GM12873 (cell line): Measurements from ENCODE around the gene C19orf38.

Experiments
- TF ChIP-seq, protein P1 (sequence below): IDR thresholded peaks from 2 replicates; pipeline ENCODE4 v1.5.1; 2012; ENCODE audit warnings: low read depth, mild to moderate bottlenecking, moderate library complexity, low read length, control low read depth; ENCODE audit not compliant: insufficient read depth; ENCODE audit errors: missing control alignments

C19orf38 gene

DNA sequence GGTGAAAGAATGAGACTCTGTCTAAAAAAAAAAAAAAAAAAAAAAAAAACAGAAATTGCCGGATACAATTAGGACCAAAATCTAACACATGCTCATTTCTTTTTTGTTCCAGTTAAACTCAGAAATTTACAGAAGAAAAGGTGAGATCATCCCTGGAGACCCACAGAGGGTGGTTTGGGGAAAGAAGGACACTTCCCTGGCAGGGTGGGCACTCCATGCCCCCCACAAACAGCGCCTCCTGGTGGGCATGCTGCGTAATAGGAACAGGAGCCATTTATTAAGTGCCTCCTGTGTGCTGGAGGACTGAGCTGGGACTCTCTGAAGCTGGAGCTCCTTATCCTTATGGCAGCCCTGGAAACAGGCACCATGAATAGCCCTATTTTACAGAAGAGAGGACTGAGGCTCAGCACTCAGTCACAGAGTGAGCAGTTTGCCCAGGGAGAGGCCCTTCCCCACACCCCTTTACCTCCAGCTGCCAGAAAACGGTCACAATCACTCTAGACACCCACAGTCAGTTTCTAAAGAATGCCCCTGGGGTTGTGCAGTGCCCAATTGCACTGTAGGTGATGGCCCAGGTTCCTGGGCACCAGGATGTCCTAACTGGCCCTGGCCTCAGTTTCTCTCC lies 10.1 kb downstream of the C19orf38 start:
- TF ChIP-seq, protein P1, sequence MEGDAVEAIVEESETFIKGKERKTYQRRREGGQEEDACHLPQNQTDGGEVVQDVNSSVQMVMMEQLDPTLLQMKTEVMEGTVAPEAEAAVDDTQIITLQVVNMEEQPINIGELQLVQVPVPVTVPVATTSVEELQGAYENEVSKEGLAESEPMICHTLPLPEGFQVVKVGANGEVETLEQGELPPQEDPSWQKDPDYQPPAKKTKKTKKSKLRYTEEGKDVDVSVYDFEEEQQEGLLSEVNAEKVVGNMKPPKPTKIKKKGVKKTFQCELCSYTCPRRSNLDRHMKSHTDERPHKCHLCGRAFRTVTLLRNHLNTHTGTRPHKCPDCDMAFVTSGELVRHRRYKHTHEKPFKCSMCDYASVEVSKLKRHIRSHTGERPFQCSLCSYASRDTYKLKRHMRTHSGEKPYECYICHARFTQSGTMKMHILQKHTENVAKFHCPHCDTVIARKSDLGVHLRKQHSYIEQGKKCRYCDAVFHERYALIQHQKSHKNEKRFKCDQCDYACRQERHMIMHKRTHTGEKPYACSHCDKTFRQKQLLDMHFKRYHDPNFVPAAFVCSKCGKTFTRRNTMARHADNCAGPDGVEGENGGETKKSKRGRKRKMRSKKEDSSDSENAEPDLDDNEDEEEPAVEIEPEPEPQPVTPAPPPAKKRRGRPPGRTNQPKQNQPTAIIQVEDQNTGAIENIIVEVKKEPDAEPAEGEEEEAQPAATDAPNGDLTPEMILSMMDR: peak; percentile 93

DNA sequence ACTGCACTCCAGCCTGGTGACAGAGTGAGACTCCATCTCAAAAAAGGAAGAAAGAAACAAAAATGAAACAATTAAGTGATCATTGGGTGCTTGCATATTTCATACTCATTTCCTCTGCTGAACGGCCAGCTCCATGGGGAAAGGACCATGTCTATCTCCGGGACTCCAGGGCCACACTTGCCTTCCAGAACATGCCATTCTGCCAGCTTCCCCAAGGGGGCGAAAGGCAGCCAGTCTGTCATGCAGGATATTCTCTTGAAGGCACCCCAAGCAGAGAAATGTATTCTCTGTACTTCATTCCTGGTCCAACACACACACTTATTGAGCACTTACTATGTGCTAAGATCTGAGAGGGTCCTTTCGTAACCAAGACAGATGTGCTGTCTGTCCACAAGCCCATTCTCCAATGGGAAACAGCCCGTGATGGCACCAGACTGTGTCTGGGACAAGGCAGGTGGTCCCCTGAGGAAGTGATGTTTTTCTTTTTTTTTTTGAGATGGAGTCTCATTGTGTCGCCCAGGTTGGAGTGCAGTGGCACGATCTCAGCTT lies 13.0 kb downstream of the C19orf38 start:
- TF ChIP-seq, protein P1: peak; percentile 75

DNA sequence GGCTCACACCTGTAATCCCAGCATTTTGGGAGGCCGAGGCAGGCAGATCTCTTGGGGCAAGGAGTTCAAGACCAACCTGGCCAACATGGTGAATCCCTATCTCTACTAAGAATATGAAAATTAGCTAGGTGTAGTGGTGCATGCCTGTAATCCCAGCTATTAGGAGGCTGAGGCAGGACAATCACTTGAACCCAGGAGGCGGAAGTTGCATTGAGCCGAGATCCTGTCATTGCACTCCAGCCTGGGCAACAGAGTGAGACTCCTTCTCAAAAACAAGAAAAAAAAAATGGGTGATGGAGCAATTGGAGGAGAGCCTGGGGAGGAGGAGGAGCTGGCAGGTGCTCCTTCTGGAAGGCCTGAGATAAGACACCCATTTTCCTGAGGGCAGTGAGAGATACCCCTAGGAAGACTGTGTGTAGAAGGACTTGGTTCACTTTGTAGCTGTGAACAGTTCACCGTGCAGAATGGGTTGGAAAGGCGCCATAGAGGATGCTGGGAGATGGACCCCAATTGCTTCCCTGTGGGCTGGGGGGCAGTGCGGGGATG lies 14.4 kb downstream of the C19orf38 start:
- TF ChIP-seq, protein P1: no peak

DNA sequence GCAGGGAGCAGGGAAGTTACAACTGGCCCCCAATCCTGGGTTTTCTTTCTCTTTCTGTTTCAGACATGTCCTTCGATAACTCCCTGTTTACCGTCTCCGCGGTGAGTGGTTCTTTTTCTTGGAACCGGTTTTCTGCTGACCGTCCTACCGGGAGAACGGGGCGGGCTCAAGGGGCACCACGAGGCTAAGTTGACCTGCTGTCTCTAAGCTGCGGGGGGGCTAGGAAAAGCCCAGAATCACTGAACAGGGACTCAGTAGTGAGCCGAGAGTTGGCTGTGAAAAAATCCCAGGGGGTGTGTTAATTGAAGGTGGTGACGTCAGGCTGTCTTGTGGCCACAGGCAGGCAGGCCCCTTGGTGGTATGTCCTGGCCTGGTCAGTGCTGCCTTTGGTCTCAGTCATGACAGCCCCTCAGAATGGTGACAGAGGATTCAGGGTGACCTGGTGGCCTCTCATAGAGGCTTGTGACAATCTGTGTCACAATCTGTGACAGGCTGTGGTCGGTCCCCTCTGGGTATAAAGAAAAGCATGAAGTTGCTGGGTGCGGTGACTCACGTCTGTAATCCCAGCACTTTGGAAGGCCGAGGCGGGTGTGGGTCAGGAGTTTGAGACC lies 15.0 kb downstream of the C19orf38 start:
- TF ChIP-seq, protein P1: no peak

DNA sequence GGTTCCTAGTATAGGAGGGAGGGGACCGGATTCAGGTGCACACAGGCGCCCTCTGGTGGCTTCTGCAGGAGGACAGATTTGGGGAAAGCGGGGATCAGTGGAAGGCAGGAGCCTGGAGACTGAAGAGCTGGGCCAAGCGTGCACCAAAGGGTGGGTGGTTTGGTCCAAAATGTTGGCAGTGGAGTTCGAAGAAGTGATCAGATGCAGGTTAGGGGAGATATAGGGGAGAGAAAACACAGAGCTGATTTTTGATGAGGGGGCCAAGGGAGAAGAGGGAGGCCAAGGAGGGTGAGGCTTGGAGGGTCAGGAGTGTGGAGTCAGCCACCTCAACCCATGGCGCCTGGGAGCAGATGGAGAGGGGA lies 16.3 kb downstream of the C19orf38 start:
- TF ChIP-seq, protein P1: peak; percentile 94

DNA sequence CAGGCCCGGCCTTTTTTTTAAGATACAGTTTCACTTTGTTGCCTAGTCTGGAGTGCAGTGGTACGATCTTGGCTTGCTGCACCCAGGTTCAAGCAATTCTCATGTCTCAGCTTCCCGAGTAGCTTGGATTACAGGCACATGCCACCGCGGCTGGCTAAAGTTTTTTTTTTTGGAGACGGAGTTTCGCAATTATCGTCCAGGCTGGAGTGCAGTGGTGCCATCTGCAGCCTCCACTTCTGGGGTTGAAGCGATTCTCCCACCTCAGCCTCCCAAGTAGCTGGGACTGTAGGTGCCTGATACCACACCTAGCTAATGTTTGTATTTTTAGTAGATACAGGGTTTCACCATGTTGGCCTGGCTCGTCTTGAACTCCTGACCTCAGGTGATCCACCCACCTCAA lies 18.3 kb downstream of the C19orf38 start:
- TF ChIP-seq, protein P1: no peak

DNA sequence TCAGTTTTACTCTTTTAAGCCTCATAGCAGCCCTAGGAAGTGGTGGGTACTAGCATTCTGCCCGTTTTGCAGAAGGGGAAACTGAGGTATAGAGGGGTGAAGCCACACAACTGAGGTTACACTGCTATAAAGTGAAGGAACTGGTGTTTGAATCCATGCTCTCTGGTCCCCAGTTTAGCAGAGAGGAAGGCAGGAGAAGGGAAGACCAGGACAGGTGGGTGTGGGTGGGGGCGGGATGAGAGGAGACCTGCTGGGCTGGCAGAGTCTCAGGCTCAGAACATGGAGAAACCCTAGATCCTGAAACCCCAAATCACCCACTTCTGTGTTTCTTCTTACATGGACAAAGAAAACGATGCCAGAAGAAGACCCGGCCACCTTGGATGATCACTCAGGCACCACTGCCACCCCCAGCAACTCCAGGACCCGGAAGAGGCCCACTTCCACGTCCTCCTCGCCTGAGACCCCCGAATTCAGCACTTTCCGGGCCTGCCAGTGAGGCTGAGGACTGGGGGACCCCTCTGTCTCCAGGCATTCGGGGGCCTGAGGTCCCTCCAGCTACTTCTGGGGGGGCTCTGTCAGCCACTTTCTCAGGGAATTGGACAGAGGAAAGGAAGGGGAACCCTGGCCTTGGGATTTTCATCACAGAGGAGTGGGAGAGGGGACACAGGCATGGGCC lies 20.8 kb downstream of the C19orf38 start:
- TF ChIP-seq, protein P1: no peak
